HK-2 (cell line): ENCODE data around the gene LAMA5.
A peak's percentile ranks its signal among the peaks of the same experiment; 100 is the strongest.

ENCODE experiments used
- DNase-seq: peaks from one replicate; pipeline ENCODE4 v3.0.0-alpha.2; 2018; ENCODE audit not compliant: unreplicated experiment

LAMA5 gene

GRCh38 chr20:62367136-62367632 is at the start of gene LAMA5:
TSS of gene LAMA5 (minus strand) at chr20:62367312. CDS start at chr20:62367245, 67 bp downstream.
- no peak for DNase-seq

GRCh38 chr20:62415354-62416111 is 48.4 kb upstream of the LAMA5 start:
- no peak for DNase-seq

DNA sequence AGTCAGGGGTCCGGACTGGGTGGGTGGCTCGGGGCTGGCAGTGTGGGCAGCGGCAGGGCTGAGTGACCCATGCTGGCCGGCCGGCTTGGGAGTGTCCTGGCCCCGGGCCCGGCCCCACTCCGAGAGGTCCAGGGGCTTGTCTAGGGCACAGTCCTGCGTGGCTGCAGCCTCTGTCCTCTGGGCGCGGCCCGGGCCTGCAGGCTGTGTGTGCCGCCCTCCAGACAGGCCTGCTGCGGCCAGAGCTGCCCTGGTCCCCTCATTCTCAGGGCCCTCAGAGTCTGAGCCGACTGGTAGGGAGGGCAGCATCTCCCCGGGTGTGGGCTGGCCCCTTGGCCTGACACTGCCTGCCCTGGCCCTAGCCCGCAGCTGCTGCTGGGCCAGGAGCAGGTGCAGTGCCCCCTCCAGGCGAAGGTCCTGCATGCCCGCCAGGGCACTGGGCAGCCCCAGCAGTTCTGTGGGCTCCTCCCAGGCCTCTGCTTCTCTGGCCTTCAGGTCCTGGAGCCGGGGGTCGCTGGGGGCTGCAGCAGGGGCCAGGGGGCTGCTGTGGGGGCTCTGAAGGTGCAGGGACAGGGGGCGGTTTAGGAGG is 46.9 kb upstream of the LAMA5 start:
- no peak for DNase-seq

DNA sequence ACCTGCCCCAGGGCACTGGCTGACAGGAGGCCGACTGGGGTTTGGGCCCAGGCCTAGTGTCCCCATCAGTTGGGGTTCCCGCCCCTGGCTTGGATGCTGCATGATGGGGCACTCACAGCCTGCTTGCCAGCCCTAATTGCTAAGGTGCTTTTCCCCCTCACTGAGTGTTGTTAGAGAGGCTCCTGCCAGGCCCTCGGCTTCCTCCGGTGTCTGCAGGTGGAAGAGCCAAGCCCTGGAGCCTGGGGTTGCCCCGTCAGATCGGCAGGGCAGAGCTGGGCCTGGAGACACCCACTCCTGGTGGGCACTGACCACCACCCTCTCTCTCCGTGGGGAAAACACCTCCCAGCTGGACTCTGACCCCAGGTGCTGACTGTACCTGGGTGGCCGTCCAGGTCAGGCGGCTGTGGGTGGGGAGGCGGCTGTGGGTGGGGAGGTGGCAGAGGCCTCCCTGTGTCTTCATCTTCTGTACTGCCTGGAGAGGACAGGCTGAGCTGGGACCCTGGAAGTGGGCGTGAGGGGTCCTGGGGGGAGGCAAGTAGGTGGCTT is 46.0 kb upstream of the LAMA5 start:
- DNase-seq: no peak

DNA sequence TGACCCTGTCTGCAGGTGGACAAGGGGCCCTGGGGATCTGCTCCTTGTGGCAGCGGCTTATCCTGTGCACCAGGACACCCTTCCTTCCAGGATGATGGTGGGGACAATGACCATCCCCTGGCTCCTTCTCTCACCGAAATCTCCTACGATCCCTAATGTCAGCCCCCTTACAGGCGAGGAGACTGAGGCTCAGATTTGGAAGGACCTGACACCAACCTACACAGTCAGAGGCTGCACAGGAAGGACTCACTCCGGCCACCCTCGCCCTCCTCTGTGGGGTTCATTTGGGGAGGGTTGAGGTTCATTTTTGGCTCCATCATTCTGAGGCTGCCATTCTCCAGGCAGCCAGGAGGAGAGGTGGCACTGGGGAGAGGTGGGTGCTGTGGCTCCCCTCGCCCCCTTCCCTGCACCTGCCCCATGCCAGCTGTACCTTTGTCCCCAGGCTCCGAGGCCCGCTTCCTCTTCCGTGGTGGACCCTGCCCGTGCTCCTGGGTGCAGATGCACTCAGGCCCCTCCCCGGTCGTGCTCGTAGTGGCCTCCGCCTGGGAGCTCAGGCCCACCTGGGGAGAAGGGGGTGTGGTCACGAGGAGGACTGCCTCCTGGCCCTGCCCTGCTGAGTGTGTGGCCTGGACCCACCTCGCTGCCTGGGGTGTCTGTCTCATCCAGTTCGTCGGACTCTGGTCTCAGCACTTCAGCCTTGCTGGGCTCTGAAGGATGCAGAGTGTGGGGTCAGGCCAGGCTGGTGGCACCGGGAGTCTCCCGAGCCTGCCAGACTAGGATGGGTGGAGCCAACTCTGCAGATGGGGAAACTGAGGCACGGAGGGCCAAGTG is 45.3 kb upstream of the LAMA5 start:
- DNase-seq: no peak

GRCh38 chr20:62411479-62412193 is 44.5 kb upstream of the LAMA5 start:
- no peak for DNase-seq

GRCh38 chr20:62410746-62411478 is 43.8 kb upstream of the LAMA5 start:
- no peak for DNase-seq

DNA sequence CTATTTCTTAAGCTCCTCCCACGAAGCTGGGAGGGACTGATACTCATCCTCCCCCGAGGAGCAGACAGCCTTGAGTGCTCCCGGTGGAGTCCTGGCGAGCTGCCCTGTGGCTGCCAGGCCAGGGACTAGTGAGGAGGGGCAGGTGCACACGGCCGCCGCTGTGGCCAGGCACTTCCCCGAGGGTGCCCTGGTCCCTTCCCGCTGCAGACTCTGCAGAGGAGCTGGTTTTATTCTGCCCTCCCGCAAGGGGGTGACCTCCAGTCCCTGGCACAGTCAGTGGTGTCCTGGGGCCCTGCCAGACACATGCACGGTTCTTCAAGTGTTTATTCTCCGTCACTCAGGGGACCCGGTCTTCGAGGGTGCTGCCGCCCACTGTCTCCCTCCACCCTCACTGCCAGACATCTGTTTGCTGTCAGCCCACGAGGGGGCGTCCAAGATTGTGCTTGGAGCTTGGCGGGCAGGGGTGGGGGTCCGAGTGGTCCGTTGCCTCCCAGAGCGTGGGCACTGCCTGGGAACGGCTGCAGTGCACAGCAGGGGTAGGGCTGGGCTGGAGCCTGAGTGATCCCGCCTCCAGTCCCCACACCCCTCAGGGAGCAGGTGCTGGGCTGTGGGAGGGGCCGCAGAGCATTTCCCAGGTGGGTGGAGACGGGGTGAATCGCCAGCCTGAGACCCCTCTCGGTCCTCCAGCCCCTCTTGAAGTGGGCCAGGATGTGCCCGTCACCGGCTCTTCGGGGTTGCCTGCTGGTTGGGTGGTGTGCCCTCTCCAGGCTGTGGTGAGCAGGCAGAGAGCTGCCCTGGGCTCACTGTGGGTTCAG is 43.0 kb upstream of the LAMA5 start:
- peak; percentile 51 for DNase-seq

- DNase-seq: no peak
Measured at GRCh38 chr20:62409086-62409853, 42.2 kb upstream of the LAMA5 start.

- no peak for DNase-seq
Measured at GRCh38 chr20:62408640-62409039, 41.5 kb upstream of the LAMA5 start.

DNA sequence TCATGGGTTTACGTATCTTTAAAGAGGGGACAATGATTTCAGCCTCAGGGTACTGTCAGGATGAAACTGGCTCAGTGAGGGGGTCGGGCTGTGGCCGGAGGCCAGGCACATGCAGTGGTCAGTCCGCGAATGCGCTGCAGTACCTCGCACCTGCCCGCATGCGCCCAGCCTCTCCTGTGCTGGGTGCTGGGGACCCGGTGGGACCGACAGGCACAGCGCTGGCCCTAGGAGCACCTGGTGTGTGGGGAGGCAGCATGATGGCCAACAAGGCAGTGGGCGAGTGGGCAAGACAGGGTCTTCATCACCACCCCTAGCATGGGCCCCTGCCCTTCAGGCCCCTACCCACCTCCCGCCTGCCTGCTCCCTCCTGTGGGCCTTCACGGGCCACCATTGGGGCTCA is 40.9 kb upstream of the LAMA5 start:
- DNase-seq: no peak

- peak; percentile 97 for DNase-seq
Measured at GRCh38 chr20:62407221-62407992, 40.3 kb upstream of the LAMA5 start, which contains the start of gene CABLES2. TSS of gene CABLES2 (minus strand) at chr20:62407285. CDS start at chr20:62407276, 9 bp downstream.

- DNase-seq: no peak
Measured at GRCh38 chr20:62406635-62407176, 39.6 kb upstream of the LAMA5 start.

- no peak for DNase-seq
Measured at GRCh38 chr20:62405981-62406513, 38.9 kb upstream of the LAMA5 start.

DNA sequence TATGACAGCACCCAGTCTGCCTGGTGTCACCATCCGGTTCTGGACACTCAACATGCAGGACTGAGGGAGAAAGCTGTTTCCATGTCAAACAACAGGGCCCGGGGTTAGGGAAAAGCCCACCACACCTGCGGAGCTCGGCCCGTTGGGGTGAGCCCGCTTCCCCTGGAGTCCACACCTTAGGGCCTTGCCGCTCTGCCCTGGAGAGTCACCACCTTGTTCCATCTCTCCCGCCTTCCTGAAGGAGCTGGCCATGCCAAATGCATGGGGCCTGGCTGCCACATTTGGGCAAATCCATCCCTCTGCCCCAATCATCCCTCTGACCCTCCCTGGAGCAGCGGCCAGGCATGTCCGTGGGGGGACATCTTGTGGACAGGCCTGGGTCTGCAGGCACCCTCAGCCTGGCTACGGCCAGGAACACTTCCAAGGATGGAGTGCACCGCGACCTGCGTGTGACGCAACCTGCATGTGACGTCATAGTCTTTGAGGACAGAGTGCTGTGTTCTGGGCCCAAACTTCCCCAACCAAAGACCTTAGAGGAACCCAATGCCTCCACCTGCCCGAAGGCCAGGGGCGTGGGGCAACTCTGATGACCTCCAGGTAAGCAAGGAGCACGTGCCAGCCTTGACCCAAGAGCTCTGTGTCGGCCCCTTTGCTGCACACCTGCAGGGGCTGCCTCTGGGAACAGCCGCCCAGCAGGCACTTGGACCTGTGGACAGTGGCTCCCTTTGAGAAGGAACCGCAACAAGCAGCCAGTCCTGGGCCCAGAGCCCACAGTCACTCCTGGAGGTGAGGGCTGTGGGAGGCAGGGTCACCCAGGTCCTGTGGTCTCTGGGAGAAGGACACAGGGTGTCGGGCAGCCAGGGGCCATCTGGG is 38.2 kb upstream of the LAMA5 start:
- DNase-seq: no peak

- DNase-seq: no peak
Measured at GRCh38 chr20:62404761-62405107, 37.6 kb upstream of the LAMA5 start.
